Uterine smooth muscle cell (primary cell): Measurements from ENCODE around the gene NBPF12. TPM values are rescaled to one million over a fixed set of nuclear protein-coding genes. Genes with fewer than 3 reads are reported as not detected.

Source experiments
- total RNA-seq: library from RNA; depleted of rRNA; stranded (reverse); fragments of >200 nt; gene quantifications from 2 replicates; pipeline ENCODE4 v1.2.3, GENCODE V29; 2014

NBPF12 gene, protein sequence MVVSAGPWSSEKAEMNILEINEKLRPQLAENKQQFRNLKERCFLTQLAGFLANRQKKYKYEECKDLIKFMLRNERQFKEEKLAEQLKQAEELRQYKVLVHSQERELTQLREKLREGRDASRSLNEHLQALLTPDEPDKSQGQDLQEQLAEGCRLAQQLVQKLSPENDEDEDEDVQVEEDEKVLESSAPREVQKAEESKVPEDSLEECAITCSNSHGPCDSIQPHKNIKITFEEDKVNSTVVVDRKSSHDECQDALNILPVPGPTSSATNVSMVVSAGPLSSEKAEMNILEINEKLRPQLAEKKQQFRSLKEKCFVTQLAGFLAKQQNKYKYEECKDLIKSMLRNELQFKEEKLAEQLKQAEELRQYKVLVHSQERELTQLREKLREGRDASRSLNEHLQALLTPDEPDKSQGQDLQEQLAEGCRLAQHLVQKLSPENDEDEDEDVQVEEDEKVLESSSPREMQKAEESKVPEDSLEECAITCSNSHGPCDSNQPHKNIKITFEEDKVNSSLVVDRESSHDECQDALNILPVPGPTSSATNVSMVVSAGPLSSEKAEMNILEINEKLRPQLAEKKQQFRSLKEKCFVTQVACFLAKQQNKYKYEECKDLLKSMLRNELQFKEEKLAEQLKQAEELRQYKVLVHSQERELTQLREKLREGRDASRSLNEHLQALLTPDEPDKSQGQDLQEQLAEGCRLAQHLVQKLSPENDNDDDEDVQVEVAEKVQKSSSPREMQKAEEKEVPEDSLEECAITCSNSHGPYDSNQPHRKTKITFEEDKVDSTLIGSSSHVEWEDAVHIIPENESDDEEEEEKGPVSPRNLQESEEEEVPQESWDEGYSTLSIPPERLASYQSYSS (N-terminal part only)
- 7.0 and 10.6 TPM in 2 replicates for total RNA-seq

DNA sequence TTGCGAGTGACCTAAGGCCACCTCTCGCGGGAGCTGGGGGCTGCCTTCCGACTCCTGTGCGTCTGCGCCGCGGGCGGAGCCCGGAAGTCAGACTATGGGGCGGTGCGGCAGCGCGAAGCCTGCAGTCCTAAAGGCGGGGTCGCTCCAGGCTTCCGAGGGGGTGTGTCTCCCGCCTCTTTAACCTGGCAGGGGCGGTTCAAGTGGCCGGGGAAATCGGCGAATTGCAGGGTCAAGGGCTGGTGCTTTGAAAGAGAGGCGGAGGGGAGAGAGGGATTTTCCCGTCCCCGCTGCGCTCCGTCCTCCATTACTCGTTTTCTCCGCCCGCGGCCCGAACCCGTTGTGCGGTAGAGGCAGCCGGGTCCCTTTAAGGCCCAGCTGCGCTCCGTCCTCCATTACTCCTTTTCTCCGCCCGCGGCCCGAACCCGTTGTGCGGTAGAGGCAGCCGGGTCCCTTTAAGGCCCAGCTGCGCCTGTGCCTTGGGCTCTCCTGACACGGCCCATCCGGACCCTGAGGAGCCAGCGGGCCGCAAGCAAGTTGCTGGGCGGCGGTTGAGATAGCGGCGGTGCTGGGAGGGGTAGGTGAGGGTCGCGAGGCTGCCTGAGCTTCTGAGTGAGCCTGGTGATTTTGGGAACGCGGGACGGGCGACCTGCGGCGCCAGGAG lies at the start of gene NBPF12:
NBPF12 (plus strand) TSS at position 83 of the 661 bp plus-strand sequence. CDS start 21,820 bp downstream, outside the sequence.

Other genes starting within 250 kb of the NBPF12 start
- 9.8 and 14.4 TPM in 2 replicates for gene PRKAB2, start 234.1 kb downstream of the NBPF12 start, total RNA-seq